K562 (cell line): ENCODE data around the gene EFNA2. TPM values are rescaled to one million over a fixed set of nuclear protein-coding genes. Genes with fewer than 3 reads are reported as not detected.

Experiments
- ATF4 ChIP-seq: fragments of 450-650 bp; formaldehyde crosslinking; IDR thresholded peaks from 2 replicates; pipeline ENCODE4 v1.4.0; 2022; ENCODE audit warnings: mild to moderate bottlenecking, moderate library complexity
- ATF6 ChIP-seq: sonication (generic); formaldehyde crosslinking; IDR thresholded peaks from 2 replicates; pipeline ENCODE4 v1.4.0; 2020; ENCODE audit warnings: mild to moderate bottlenecking, missing genetic modification reagents
- CEBPB ChIP-seq: fragments of 450-650 bp; IDR thresholded peaks from 2 replicates; pipeline ENCODE4 v1.6.1; 2016; ENCODE audit warnings: missing genetic modification characterization, missing compliant biosample characterization
- DMBX1 ChIP-seq: fragments of 250-450 bp; sonication (Bioruptor Pico); IDR thresholded peaks from 2 replicates; pipeline ENCODE4 v1.8.0; 2022; ENCODE audit warnings: inconsistent platforms, mild to moderate bottlenecking, moderate library complexity, borderline replicate concordance
- ELF1 ChIP-seq: fragments of 200-800 bp; sonication (Bioruptor generic); IDR thresholded peaks from 2 replicates; pipeline ENCODE4 v1.6.1; 2016; ENCODE audit warnings: missing genetic modification characterization, missing compliant biosample characterization
- HMGN3 ChIP-seq: IDR thresholded peaks from 2 replicates; pipeline ENCODE4 v1.6.1; 2011; ENCODE audit warnings: borderline replicate concordance, low read depth, mild to moderate bottlenecking, mixed read lengths, low read length; ENCODE audit not compliant: insufficient read length; ENCODE audit errors: extremely low read depth
- HMGXB4 ChIP-seq: sonication (generic); formaldehyde crosslinking; IDR thresholded peaks from 2 replicates; pipeline ENCODE4 v1.8.1; 2023; ENCODE audit warnings: mild to moderate bottlenecking, missing genetic modification reagents
- KLF10 ChIP-seq: fragments of 250-450 bp; sonication (Bioruptor Pico); IDR thresholded peaks from 2 replicates; pipeline ENCODE4 v1.6.1; 2021; ENCODE audit warnings: matching md5 sums
- KLF6 ChIP-seq: fragments of 250-450 bp; sonication (Bioruptor Pico); IDR thresholded peaks from 2 replicates; pipeline ENCODE4 v1.4.0; 2020; ENCODE audit warnings: mild to moderate bottlenecking, moderate library complexity, borderline replicate concordance
- LEF1 ChIP-seq: fragments of 450-650 bp; IDR thresholded peaks from 2 replicates; pipeline ENCODE4 v1.6.1; 2016; ENCODE audit warnings: mild to moderate bottlenecking
- MBD2 ChIP-seq: sonication (generic); IDR thresholded peaks from 2 replicates; pipeline ENCODE4 v1.6.1; 2016; ENCODE audit warnings: low read depth, borderline replicate concordance
- MLLT1 ChIP-seq, 2 experiments: fragments of 450-650 bp; IDR thresholded peaks; 2 replicates each; pipeline ENCODE4 v1.6.1; 2016
- SMAD2 ChIP-seq: fragments of 150-350 bp; IDR thresholded peaks from 2 replicates; pipeline ENCODE4 v1.6.1; 2014; ENCODE audit warnings: low read depth, mild to moderate bottlenecking, low read length
- SMARCC2 ChIP-seq: fragments of 450-650 bp; IDR thresholded peaks from 2 replicates; pipeline ENCODE4 v1.6.1; 2017; ENCODE audit warnings: antibody characterized with exemption, moderate library complexity, mild to moderate bottlenecking, low read depth
- SNIP1 ChIP-seq: fragments of 450-650 bp; IDR thresholded peaks from 2 replicates; pipeline ENCODE4 v1.7.1; 2017; ENCODE audit warnings: low read depth, mild to moderate bottlenecking
- SUPT5H ChIP-seq: fragments of 450-650 bp; IDR thresholded peaks from 2 replicates; pipeline ENCODE4 v1.6.1; 2016
- TBP ChIP-seq: optimal IDR thresholded peaks from 2 replicates; pipeline ENCODE3; 2011; ENCODE audit warnings: low read depth, low read length, improper control_type of control experiment
- THAP7 ChIP-seq: fragments of 250-450 bp; sonication (Bioruptor Pico); IDR thresholded peaks from 2 replicates; pipeline ENCODE4 v1.5.0; 2021
- USF1 ChIP-seq: sonication (generic); formaldehyde crosslinking; IDR thresholded peaks from 2 replicates; pipeline ENCODE4 v1.9.0; 2022; ENCODE audit warnings: mild to moderate bottlenecking, missing genetic modification reagents
- ZNF316 ChIP-seq: fragments of 450-650 bp; IDR thresholded peaks from 2 replicates; pipeline ENCODE4 v1.6.1; 2016
- polyA plus RNA-seq, 8 experiments: library from polyadenylated mRNA; depleted of rRNA in 4 of 8; stranded (reverse) in 5 of 8; unstranded in 3 of 8; fragments of >200 nt; fragmentation: Nextera tagmentation in 2 of 8; fragmentation: Illumina TruSeq in 1 of 8; extraction: Ambion mirVana in 2 of 8; extraction: Trizol in 1 of 8; gene quantifications; 2 replicates each; pipeline versions ENCODE4 v1.2.1 to v1.2.3, GENCODE V29; 2011 to 2014; ENCODE audit warnings: inconsistent platforms in 1 of 8, missing spikeins in 1 of 8
- total RNA-seq, 7 experiments: library from RNA; depleted of rRNA in 6 of 7; stranded (reverse); fragments of >200 nt in 6 of 7; fragmentation: Illumina TruSeq in 2 of 7; extraction: Trizol in 2 of 7; gene quantifications; 2 replicates each; pipeline versions ENCODE4 v1.2.1 to v1.2.3, GENCODE V29; 2011 to 2021; ENCODE audit warnings: low replicate concordance in 1 of 7

EFNA2 gene
- total and polyA plus RNA-seq, 9 of the 15 experiments (the other 6 are each of a cell fraction or from before 2014, with no cell fraction given): 0.11 to 0.44 (median 0.15) TPM; not detected in 6

GRCh38 chr19:1271528-1272422, 13.9 kb upstream of the EFNA2 start (continued):
- TF ChIP-seq THAP7 (CRISPR knock-in tag): no peak
- no peak for TF ChIP-seq ATF6 (CRISPR knock-in tag)
- no peak for TF ChIP-seq ATF4
- TF ChIP-seq TBP: no peak
- no peak for TF ChIP-seq CEBPB (tag)
- TF ChIP-seq MBD2: no peak
- no peak for TF ChIP-seq SMARCC2
- peak; percentile 15 for TF ChIP-seq HMGN3
- TF ChIP-seq MLLT1 (IDR thresholded peaks at IDR 0.05): 0 out of 4 replicates have a peak, but pooled peaks of 1 of the 2 experiments have one; percentile 20
- no peak; the same call in 1 of the 2 replicates for TF ChIP-seq LEF1
- peak; percentile 45; the same call in 1 of the 2 replicates for TF ChIP-seq HMGXB4 (CRISPR knock-in tag)
- TF ChIP-seq USF1 (CRISPR knock-in tag): no peak
- peak; percentile 52; the same call in 1 of the 2 replicates for TF ChIP-seq DMBX1 (CRISPR knock-in tag)
- TF ChIP-seq ELF1 (tag): no peak
- no peak for TF ChIP-seq SNIP1
- 0 out of 2 replicates have a peak, but pooled peaks have one; percentile 2 for TF ChIP-seq SUPT5H
- no peak for TF ChIP-seq KLF6 (CRISPR knock-in tag)
- no peak for TF ChIP-seq SMAD2
- TF ChIP-seq ZNF316: no peak
- no peak for TF ChIP-seq KLF10 (CRISPR knock-in tag)
